Measurements from ENCODE around the gene IFNLR1. TPM values are rescaled to one million over a fixed set of nuclear protein-coding genes. Genes with fewer than 3 reads are reported as not detected.

IFNLR1 gene
- total RNA-seq, 1 donor from 2014 or later, result 21.2 TPM

- Mint-ChIP-seq H3K27me3 (no peaks in the 10 kb centered on the region), H3K27ac (no peak overlapping the region), H3K9me3 (ENCODE audit: low read depth) (no peaks in the 10 kb centered on the region), H3K36me3 (ENCODE audit: insufficient read depth) (no peaks in the 10 kb centered on the region), H3K4me1 (ENCODE audit: low read depth) (peaks cover 34% of the 10 kb centered on the region), H3K4me3 (ENCODE audit: low read depth) (no peak overlapping the region)
- TF ChIP-seq CTCF (IDR thresholded peaks at IDR 0.05; ENCODE audit: unreplicated experiment), result no peak
- DNase-seq (ENCODE audit: low spot score, unreplicated experiment), result no peak
These were observed 70.0 kb downstream of the IFNLR1 start for GRCh38 chr1:24117132-24117531.

GRCh38 chr1:24114753-24115152 is 72.3 kb downstream of the IFNLR1 start:
- TF ChIP-seq CTCF (IDR thresholded peaks at IDR 0.05; ENCODE audit: unreplicated experiment), result no peak
- H3K36me3 Mint-ChIP-seq (ENCODE audit: insufficient read depth), result no peaks in the 10 kb centered on the region
- DNase-seq (ENCODE audit: low spot score, unreplicated experiment), result no peak
- H3K4me3 Mint-ChIP-seq (ENCODE audit: low read depth), result no peak overlapping the region
- H3K4me1 Mint-ChIP-seq (ENCODE audit: low read depth), result peaks cover 29% of the 10 kb centered on the region
- no peaks in the 10 kb centered on the region for H3K9me3 Mint-ChIP-seq (ENCODE audit: low read depth)
- H3K27ac Mint-ChIP-seq, result no peak overlapping the region
- peaks cover 5% of the 10 kb centered on the region for H3K27me3 Mint-ChIP-seq

GRCh38 chr1:24113641-24114033 is 73.5 kb downstream of the IFNLR1 start:
- Mint-ChIP-seq H3K27me3 (peaks cover 5% of the 10 kb centered on the region), H3K9me3 (ENCODE audit: low read depth) (no peaks in the 10 kb centered on the region), H3K36me3 (ENCODE audit: insufficient read depth) (no peaks in the 10 kb centered on the region), H3K4me3 (ENCODE audit: low read depth) (no peak overlapping the region), H3K4me1 (ENCODE audit: low read depth) (peaks cover 24% of the 10 kb centered on the region), H3K27ac (no peak overlapping the region)
- no peak for DNase-seq (ENCODE audit: low spot score, unreplicated experiment)
- no peak for TF ChIP-seq CTCF (IDR thresholded peaks at IDR 0.05; ENCODE audit: unreplicated experiment)

- Mint-ChIP-seq H3K9me3 (ENCODE audit: low read depth) (no peaks in the 10 kb centered on the region), H3K36me3 (ENCODE audit: insufficient read depth) (no peaks in the 10 kb centered on the region), H3K4me3 (ENCODE audit: low read depth) (no peak within 1 kb of the TSS), H3K27ac (peak within 1 kb of the TSS; percentile 36), H3K27me3 (peaks cover 5% of the 10 kb centered on the region), H3K4me1 (ENCODE audit: low read depth) (peaks cover 21% of the 10 kb centered on the region)
- no peak for DNase-seq (ENCODE audit: low spot score, unreplicated experiment)
- TF ChIP-seq CTCF (IDR thresholded peaks at IDR 0.05; ENCODE audit: unreplicated experiment), result peak; percentile 45
These were observed 74.9 kb downstream of the IFNLR1 start, which contains the start of gene MYOM3 for GRCh38 chr1:24111996-24112779. MYOM3 (minus strand) TSS chr1:24112135; CDS start chr1:24108636, 3,499 bp downstream.

GRCh38 chr1:24111262-24111995 is 75.7 kb downstream of the IFNLR1 start:
- DNase-seq (ENCODE audit: low spot score, unreplicated experiment), result no peak
- Mint-ChIP-seq H3K27ac (no peak overlapping the region), H3K27me3 (peaks cover 5% of the 10 kb centered on the region), H3K36me3 (ENCODE audit: insufficient read depth) (no peaks in the 10 kb centered on the region), H3K4me1 (ENCODE audit: low read depth) (peaks cover 22% of the 10 kb centered on the region), H3K4me3 (ENCODE audit: low read depth) (no peak overlapping the region), H3K9me3 (ENCODE audit: low read depth) (no peaks in the 10 kb centered on the region)
- no peak for TF ChIP-seq CTCF (IDR thresholded peaks at IDR 0.05; ENCODE audit: unreplicated experiment)

Measured in progenitor cell of endocrine pancreas (in vitro differentiated cells).